Urothelium cell line (cell line): Measurements from ENCODE around the gene GIPC2.
"Not testable (repeated sequence)": the region's sequence is repeated elsewhere in the genome, so short reads cannot be mapped to it uniquely, and the experiment has no call there.

Source experiments
- DNase-seq: peaks from one replicate; pipeline ENCODE4 v3.0.0; 2011; ENCODE audit warnings: low spot score, mixed read lengths
- FAIRE-seq: peaks from 2 replicates; lab custom pipeline; 2011; peaks lifted over from hg19 to GRCh38; lab: Jason Lieb, UNC

Gene GIPC2

GRCh38 chr1:78068681-78069283 lies 23.0 kb downstream of the GIPC2 start:
- FAIRE-seq (no peak), DNase-seq (no peak)

GRCh38 chr1:78069784-78070183 lies 24.0 kb downstream of the GIPC2 start:
- DNase-seq (no peak), FAIRE-seq (no peak)

GRCh38 chr1:78070210-78070609 lies 24.4 kb downstream of the GIPC2 start:
- DNase-seq = no peak
- no peak for FAIRE-seq

GRCh38 chr1:78070758-78071157 lies 25.0 kb downstream of the GIPC2 start:
- DNase-seq (peak; percentile 52), FAIRE-seq (no peak)

- DNase-seq (no peak), FAIRE-seq (no peak)
These were observed 25.9 kb downstream of the GIPC2 start for GRCh38 chr1:78071696-78072095.

GRCh38 chr1:78072216-78072615 lies 26.4 kb downstream of the GIPC2 start:
- DNase-seq (no peak), FAIRE-seq (no peak)

GRCh38 chr1:78073441-78073840 lies 27.7 kb downstream of the GIPC2 start:
- FAIRE-seq (no peak), DNase-seq (no peak)

GRCh38 chr1:78075621-78076020 lies 29.9 kb downstream of the GIPC2 start:
- no peak for DNase-seq
- no peak for FAIRE-seq

GRCh38 chr1:78078358-78078757 lies 32.6 kb downstream of the GIPC2 start:
- no peak for FAIRE-seq
- no peak for DNase-seq

GRCh38 chr1:78079580-78079979 lies 33.8 kb downstream of the GIPC2 start:
- no peak for DNase-seq
- FAIRE-seq = no peak

GRCh38 chr1:78080767-78081166 lies 35.0 kb downstream of the GIPC2 start:
- FAIRE-seq (no peak), DNase-seq (no peak)

- DNase-seq (no peak), FAIRE-seq (no peak)
These were observed 36.5 kb downstream of the GIPC2 start for GRCh38 chr1:78081980-78082860.

- not testable (repeated sequence) for FAIRE-seq, DNase-seq
These were observed 38.9 kb downstream of the GIPC2 start for GRCh38 chr1:78084639-78085038.

GRCh38 chr1:78086697-78087096 lies 40.9 kb downstream of the GIPC2 start:
- DNase-seq = no peak
- FAIRE-seq = no peak

GRCh38 chr1:78088015-78088414 lies 42.2 kb downstream of the GIPC2 start:
- DNase-seq (no peak), FAIRE-seq (no peak)

- DNase-seq (no peak), FAIRE-seq (no peak)
These were observed 42.7 kb downstream of the GIPC2 start for GRCh38 chr1:78088486-78088885.

- FAIRE-seq (no peak), DNase-seq (no peak)
These were observed 43.2 kb downstream of the GIPC2 start for GRCh38 chr1:78089010-78089409.

GRCh38 chr1:78090472-78091133 lies 44.8 kb downstream of the GIPC2 start:
- DNase-seq (no peak), FAIRE-seq (no peak)

- DNase-seq (no peak), FAIRE-seq (no peak)
These were observed 45.5 kb downstream of the GIPC2 start for GRCh38 chr1:78091215-78091813.

GRCh38 chr1:78091886-78092285 lies 46.1 kb downstream of the GIPC2 start:
- DNase-seq = no peak

GRCh38 chr1:78092643-78093042 lies 46.9 kb downstream of the GIPC2 start:
- FAIRE-seq (no peak), DNase-seq (peak; percentile 56)

More at GRCh38 chr1:78091886-78092285, 46.1 kb downstream of the GIPC2 start:
- no peak for FAIRE-seq
